K562 (cell line): ENCODE data around the gene RCE1. TPM values are rescaled to one million over a fixed set of nuclear protein-coding genes. Genes with fewer than 3 reads are reported as not detected.

Experiments used
- ATAC-seq: fragments of 200-7000 bp; cut with Tn5 transposase; 3 replicates; pipeline ENCODE4 v1.9.1; 2020; ENCODE audit warnings: moderate library complexity
- BruUV-seq: library from RNA; stranded (reverse); fragments of 400-500 nt; replicated peaks from 2 replicates; lab custom pipeline; 2021; lab: Mats Ljungman, UMichigan
- CTCF ChIA-PET: fragments of 300-600 bp; formaldehyde crosslinking; extraction: SDS; loops from one replicate; lab custom pipeline; 2021; ENCODE audit warnings: low intra/inter-chr PET ratio; lab: Yijun Ruan, JAX
- POLR2A ChIA-PET: fragments of 300-600, 350-650 bp; sonication (Branson Sonifier 250); formaldehyde crosslinking; extraction: SDS; loops from one replicate; lab custom pipeline; 2021; ENCODE audit warnings: antibody characterized with exemption, inconsistent platforms; lab: Yijun Ruan, JAX
- DNase-seq, 4 experiments: peaks; one replicate each; pipeline versions ENCODE4 v3.0.0 to v3.0.0-alpha.2; 2011 to 2018; ENCODE audit warnings: low spot score in 3 of 4, mixed read lengths in 3 of 4; ENCODE audit errors: extremely low read depth in 1 of 4
- FAIRE-seq: peaks from 2 replicates; lab custom pipeline; 2011; peaks lifted over from hg19 to GRCh38; lab: Jason Lieb, UNC
- H2AFZ ChIP-seq: 2 replicates; pipeline ENCODE4 v1.6.0; 2011; ENCODE audit warnings: low read depth, low read length, control low read depth, inconsistent platforms
- H3K27ac ChIP-seq: fragments of 200-600 bp; 3 replicates; pipeline ENCODE4 v1.8.0; 2011; ENCODE audit warnings: low read depth, mild to moderate bottlenecking, control low read depth, inconsistent platforms, low read length, moderate library complexity, mixed read lengths; ENCODE audit errors: extremely low read depth
- H3K27me3 ChIP-seq, 2 experiments: fragments of 300-600 bp in 1 of 2; 2 replicates in 1 of 2; 3 replicates in 1 of 2; pipeline versions ENCODE4 v1.6.0 to v1.8.0; 2011; ENCODE audit warnings: inconsistent platforms in 2 of 2, low read length in 2 of 2, mild to moderate bottlenecking in 1 of 2, mixed read lengths in 1 of 2, moderate library complexity in 1 of 2; ENCODE audit not compliant: control insufficient read depth in 2 of 2, insufficient read depth in 2 of 2
- H3K36me3 ChIP-seq: fragments of 300-600 bp; 3 replicates; pipeline ENCODE4 v1.8.0; 2011; ENCODE audit warnings: mild to moderate bottlenecking, low read length, inconsistent platforms; ENCODE audit not compliant: control insufficient read depth, insufficient read depth
- H3K4me1 ChIP-seq, 2 experiments: fragments of 200-600 bp in 1 of 2; replicated peaks in 1 of 2; 2 replicates in 1 of 2; 3 replicates in 1 of 2; pipeline versions ENCODE4 v1.5.1 to v1.8.0; 2011; ENCODE audit warnings: inconsistent platforms in 2 of 2, low read length in 2 of 2, mild to moderate bottlenecking in 1 of 2, mixed read lengths in 1 of 2, moderate library complexity in 1 of 2; ENCODE audit not compliant: control insufficient read depth in 2 of 2, insufficient read depth in 2 of 2
- H3K4me2 ChIP-seq: 2 replicates; pipeline ENCODE4 v1.6.1; 2011; ENCODE audit warnings: low read length, control low read depth, inconsistent platforms, mixed read lengths; ENCODE audit not compliant: insufficient read depth
- H3K4me3 ChIP-seq: fragments of 200-600 bp; sonication (generic), shearing (Covaris generic); 2 replicates; pipeline ENCODE4 v1.5.1; 2016; ENCODE audit warnings: control low read depth, inconsistent platforms
- H3K79me2 ChIP-seq: fragments of 200-600 bp; 3 replicates; pipeline ENCODE4 v1.8.0; 2011; ENCODE audit warnings: low read length, inconsistent platforms; ENCODE audit not compliant: control insufficient read depth, insufficient read depth
- H3K9ac ChIP-seq, 2 experiments: 2 replicates each; pipeline versions ENCODE4 v1.6.0 to v1.6.1; 2011; ENCODE audit warnings: low read depth in 2 of 2, low read length in 2 of 2, control low read depth in 1 of 2, inconsistent platforms in 1 of 2, mild to moderate bottlenecking in 1 of 2, mixed read lengths in 1 of 2; ENCODE audit not compliant: insufficient read depth in 1 of 2
- H3K9me1 ChIP-seq: one replicate; pipeline ENCODE4 v1.6.0; 2011; ENCODE audit warnings: inconsistent platforms, mild to moderate bottlenecking, low read length, moderate library complexity; ENCODE audit not compliant: control insufficient read depth, insufficient read depth
- H3K9me3 ChIP-seq: replicated peaks from 2 replicates; pipeline ENCODE4 v1.5.1; 2011; ENCODE audit warnings: low read depth, low read length, inconsistent platforms; ENCODE audit not compliant: control insufficient read depth, insufficient read depth
- H4K20me1 ChIP-seq: replicated peaks from 2 replicates; pipeline ENCODE4 v1.6.1; 2011; ENCODE audit warnings: low read length, inconsistent platforms, mixed read lengths; ENCODE audit not compliant: control insufficient read depth, insufficient read depth
- COPS2 ChIP-seq: fragments of 450-650 bp; conservative IDR thresholded peaks from 2 replicates; pipeline ENCODE4 v1.6.1; 2016; ENCODE audit warnings: mild to moderate bottlenecking, moderate library complexity
- ELF1 ChIP-seq: fragments of 200-800 bp; sonication (Bioruptor generic); IDR thresholded peaks from 2 replicates; pipeline ENCODE4 v1.6.1; 2016; ENCODE audit warnings: missing genetic modification characterization, missing compliant biosample characterization
- FOSL1 ChIP-seq: fragments of 200-800 bp; sonication (Bioruptor generic); conservative IDR thresholded peaks from 2 replicates; pipeline ENCODE4 v1.6.1; 2016; ENCODE audit warnings: missing genetic modification characterization, missing compliant biosample characterization
- MNT ChIP-seq, 2 experiments: fragments of 450-650 bp; conservative IDR thresholded peaks; 2 replicates each; pipeline ENCODE4 v1.6.1; 2017; ENCODE audit warnings: mild to moderate bottlenecking in 2 of 2, moderate library complexity in 2 of 2
- NCOA6 ChIP-seq: fragments of 450-650 bp; IDR thresholded peaks from 2 replicates; pipeline ENCODE4 v1.6.1; 2017; ENCODE audit warnings: mild to moderate bottlenecking
- NFE2 ChIP-seq: IDR thresholded peaks from 2 replicates; pipeline ENCODE4 v1.6.1; 2014; ENCODE audit warnings: antibody characterized with exemption, low read depth
- NFE2L1 ChIP-seq: fragments of 450-650 bp; IDR thresholded peaks from 2 replicates; pipeline ENCODE4 v1.6.1; 2016; ENCODE audit warnings: missing genetic modification characterization, low read depth, mild to moderate bottlenecking, missing compliant biosample characterization, moderate library complexity, borderline replicate concordance
- NR2C2 ChIP-seq, 2 experiments: fragments of 200-800 bp in 1 of 2; sonication (Bioruptor generic) in 1 of 2; sonication (generic) in 1 of 2; formaldehyde crosslinking in 1 of 2; IDR thresholded peaks; 2 replicates each; pipeline versions ENCODE4 v1.6.1 to v1.8.0; 2016 to 2022; ENCODE audit warnings: mild to moderate bottlenecking in 1 of 2, missing compliant biosample characterization in 1 of 2, missing genetic modification characterization in 1 of 2, missing genetic modification reagents in 1 of 2
- PCBP1 ChIP-seq: fragments of 200-400 bp; formaldehyde crosslinking; IDR thresholded peaks from 2 replicates; pipeline ENCODE4 v1.6.1; 2018; ENCODE audit warnings: mild to moderate bottlenecking, low read depth, low read length; ENCODE audit not compliant: poor library complexity, severe bottlenecking
- PCBP2 ChIP-seq: fragments of 200-400 bp; formaldehyde crosslinking; IDR thresholded peaks from 2 replicates; pipeline ENCODE4 v1.6.1; 2018; ENCODE audit warnings: low read length, low read depth, mild to moderate bottlenecking, moderate library complexity; ENCODE audit not compliant: poor library complexity, severe bottlenecking
- POLR2AphosphoS2 ChIP-seq: IDR thresholded peaks from 2 replicates; pipeline ENCODE4 v1.6.1; 2012; ENCODE audit warnings: low read length, improper control_type of control experiment
- SFPQ ChIP-seq: fragments of 200-400 bp; formaldehyde crosslinking; IDR thresholded peaks from 2 replicates; pipeline ENCODE4 v1.6.1; 2017; ENCODE audit warnings: mild to moderate bottlenecking, low read depth, low read length, moderate library complexity
- TBL1XR1 ChIP-seq, 2 experiments: IDR thresholded peaks; 2 replicates each; pipeline ENCODE4 v1.6.1; 2012; ENCODE audit warnings: improper control_type of control experiment in 2 of 2, low read length in 2 of 2, mild to moderate bottlenecking in 1 of 2
- TSC22D4 ChIP-seq: fragments of 450-650 bp; IDR thresholded peaks from 2 replicates; pipeline ENCODE4 v1.6.1; 2016; ENCODE audit warnings: missing genetic modification characterization, missing biosample characterization, control low read depth
- ZNF551 ChIP-seq: fragments of 250-450 bp; sonication (Bioruptor Pico); IDR thresholded peaks from 2 replicates; pipeline ENCODE4 v1.5.0; 2021; ENCODE audit warnings: mild to moderate bottlenecking, moderate library complexity
- WGBS: fragments of 100-300 bp; shearing (Covaris generic); methylation state at CpG from one replicate; pipeline ENCODE4 v1.1.6; 2016; ENCODE audit warnings: low coverage, mixed read lengths; ENCODE audit not compliant: insufficient coverage; ENCODE audit errors: missing lambda C conversion rate; 5-methylcytosine and 5-hydroxymethylcytosine counted together
- in situ Hi-C: fragments of 300-500 bp; cut with MboI; formaldehyde crosslinking; loops from 4 replicates; pipeline ENCODE4 v1.15.0; 2018; ENCODE audit warnings: inconsistent platforms, mixed read lengths
- intact Hi-C: fragments of 100-400 bp; cut with micrococcal nuclease; formaldehyde crosslinking; loops from 2 replicates; pipeline ENCODE4 v1.14.2; 2022
- polyA plus RNA-seq, 8 experiments: library from polyadenylated mRNA; depleted of rRNA in 4 of 8; stranded (reverse) in 5 of 8; unstranded in 3 of 8; fragments of >200 nt; fragmentation: Nextera tagmentation in 2 of 8; fragmentation: Illumina TruSeq in 1 of 8; extraction: Ambion mirVana in 2 of 8; extraction: Trizol in 1 of 8; gene quantifications; 2 replicates each; pipeline versions ENCODE4 v1.2.1 to v1.2.3, GENCODE V29; 2011 to 2014; ENCODE audit warnings: inconsistent platforms in 1 of 8, missing spikeins in 1 of 8
- total RNA-seq, 7 experiments: library from RNA; depleted of rRNA in 6 of 7; stranded (reverse); fragments of >200 nt in 6 of 7; fragmentation: Illumina TruSeq in 2 of 7; extraction: Trizol in 2 of 7; gene quantifications; 2 replicates each; pipeline versions ENCODE4 v1.2.1 to v1.2.3, GENCODE V29; 2011 to 2021; ENCODE audit warnings: low replicate concordance in 1 of 7
- TF ChIP-seq, protein P1 (sequence below): sonication (generic); formaldehyde crosslinking; IDR thresholded peaks from 2 replicates; pipeline ENCODE4 v1.8.1; 2023; ENCODE audit warnings: mild to moderate bottlenecking, missing genetic modification reagents

Gene RCE1
- total and polyA plus RNA-seq, 9 of the 15 experiments (the other 6 are each of a cell fraction or from before 2014, with no cell fraction given) = 0.75 to 41.5 (median 15.1) TPM

DNA sequence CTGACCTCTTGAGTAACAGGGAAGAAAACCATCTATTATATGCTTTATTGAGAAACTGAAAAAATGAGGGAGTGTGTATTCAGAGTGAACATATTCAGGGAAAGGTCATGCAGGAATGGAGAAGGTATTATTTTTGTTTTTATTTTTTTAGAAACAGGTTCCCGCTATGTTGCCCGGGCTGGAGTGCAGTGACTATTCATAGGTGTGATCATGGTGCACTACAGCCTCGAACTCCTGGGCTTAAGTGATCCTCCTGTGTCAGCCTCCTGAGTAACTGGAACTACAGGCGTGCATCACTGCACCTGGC, 8.7 kb upstream of the RCE1 start:
- in situ Hi-C loops = loop anchor here (5.0 kb wide), 2 partner anchors 142 to 427 kb away; no protein-coding TSS in a partner anchor
- H3K27me3 ChIP-seq = no peaks in the 10 kb centered on the region
- BruUV-seq = no TSS peak
- WGBS = 46% methylated on average over 4 of the region's 4 CpGs
- no peaks in the 10 kb centered on the region for H3K9me1 ChIP-seq
- H3K9me3 ChIP-seq = no peaks in the 10 kb centered on the region
- FAIRE-seq (no peak), ATAC-seq (no peak), DNase-seq (no peak)
- ChIA-PET POLR2A (interaction anchor here (0.6 to 1.4 kb wide), 7 partner anchors 67 to 433 kb away, joined by 3 to 7 read pairs (median 3); no protein-coding TSS in a partner anchor), CTCF (interaction anchor here (0.5 to 3.7 kb wide), 8 partner anchors 48 to 427 kb away, joined by 3 to 73 read pairs (median 4); partner anchors contain the start of gene RBM4B)
- no peak overlapping the region for H2AFZ ChIP-seq
- peaks cover 16 to 27% of the 10 kb centered on the region in 2 experiments; a peak in 4 of 5 replicates for H3K4me1 ChIP-seq
- no peaks in the 10 kb centered on the region for H4K20me1 ChIP-seq
- intact Hi-C loops = loop anchor here (1.0 to 5.0 kb wide), 5 partner anchors 48 to 426 kb away; partner anchors contain the start of gene RBM4B
- no peak overlapping the region for H3K4me3 ChIP-seq
- H3K9ac ChIP-seq = no peak overlapping the region
- peak overlapping the region; percentile 51 for H3K27ac ChIP-seq
- 0 out of 2 replicates have a peak overlapping the region, but pooled peaks have one; percentile 9 for H3K4me2 ChIP-seq
- H3K79me2 ChIP-seq = no peaks in the 10 kb centered on the region
- peaks cover 10% of the 10 kb centered on the region; the same call in 1 of the 3 replicates for H3K36me3 ChIP-seq
- TF ChIP-seq NFE2L1 = no peak
- TF ChIP-seq ZNF551 = no peak
- no peak for TF ChIP-seq PCBP1
- TF ChIP-seq, protein P1, sequence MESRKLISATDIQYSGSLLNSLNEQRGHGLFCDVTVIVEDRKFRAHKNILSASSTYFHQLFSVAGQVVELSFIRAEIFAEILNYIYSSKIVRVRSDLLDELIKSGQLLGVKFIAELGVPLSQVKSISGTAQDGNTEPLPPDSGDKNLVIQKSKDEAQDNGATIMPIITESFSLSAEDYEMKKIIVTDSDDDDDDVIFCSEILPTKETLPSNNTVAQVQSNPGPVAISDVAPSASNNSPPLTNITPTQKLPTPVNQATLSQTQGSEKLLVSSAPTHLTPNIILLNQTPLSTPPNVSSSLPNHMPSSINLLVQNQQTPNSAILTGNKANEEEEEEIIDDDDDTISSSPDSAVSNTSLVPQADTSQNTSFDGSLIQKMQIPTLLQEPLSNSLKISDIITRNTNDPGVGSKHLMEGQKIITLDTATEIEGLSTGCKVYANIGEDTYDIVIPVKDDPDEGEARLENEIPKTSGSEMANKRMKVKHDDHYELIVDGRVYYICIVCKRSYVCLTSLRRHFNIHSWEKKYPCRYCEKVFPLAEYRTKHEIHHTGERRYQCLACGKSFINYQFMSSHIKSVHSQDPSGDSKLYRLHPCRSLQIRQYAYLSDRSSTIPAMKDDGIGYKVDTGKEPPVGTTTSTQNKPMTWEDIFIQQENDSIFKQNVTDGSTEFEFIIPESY (CRISPR knock-in tag) = 0 out of 2 replicates have a peak, but pooled peaks have one; percentile 0
- TF ChIP-seq PCBP2 = no peak
- TF ChIP-seq NFE2 = no peak
- TF ChIP-seq ELF1 = peak; percentile 34; the same call in 1 of the 2 replicates
- TF ChIP-seq TSC22D4 (tag) = no peak
- TF ChIP-seq NCOA6 = no peak
- TF ChIP-seq COPS2 = no peak
- TF ChIP-seq NR2C2 (CRISPR knock-in tag; IDR thresholded peaks at IDR 0.05) = no peak
- peak; percentile 32; the same call in 1 of the 2 replicates for TF ChIP-seq NR2C2 (tag; IDR thresholded peaks at IDR 0.05)
- no peak for TF ChIP-seq SFPQ
- peak; percentile 28; the same call in 1 of the 2 replicates for TF ChIP-seq POLR2AphosphoS2
- 0 out of 2 replicates have a peak, but pooled peaks have one; percentile 1 for TF ChIP-seq FOSL1 (tag)
- TF ChIP-seq TBL1XR1 (IDR thresholded peaks at IDR 0.05; ENCODE audit: low read length in 2 of 2) = 0 out of 4 replicates have a peak, but pooled peaks of 1 of the 2 experiments have one; percentile 27
- no peak for TF ChIP-seq MNT (conservative IDR thresholded peaks at IDR 0.05)
